GM12878 (cell line): ENCODE measurements around the gene SUGCT.

Experiments used
- CTCF ChIP-seq, 3 experiments: IDR thresholded peaks in 2 of 3; conservative IDR thresholded peaks in 1 of 3; 2 replicates each; pipeline ENCODE4 v1.5.1; 2011; ENCODE audit warnings: low read depth in 3 of 3, low read length in 3 of 3, mild to moderate bottlenecking in 3 of 3, control low read depth in 2 of 3, moderate library complexity in 2 of 3, inconsistent platforms in 1 of 3, mixed read lengths in 1 of 3; ENCODE audit not compliant: control insufficient read depth in 2 of 3, insufficient read depth in 1 of 3; ENCODE audit errors: extremely low read depth in 1 of 3
- FOXK2 ChIP-seq: fragments of 450-650 bp; IDR thresholded peaks from 2 replicates; pipeline ENCODE4 v1.6.1; 2017; ENCODE audit warnings: mild to moderate bottlenecking, moderate library complexity
- FOXM1 ChIP-seq: IDR thresholded peaks from 2 replicates; pipeline ENCODE4 v1.6.1; 2012; ENCODE audit warnings: low read depth, mild to moderate bottlenecking, inconsistent platforms, low read length, moderate library complexity

- TF ChIP-seq FOXM1 (no peak), FOXK2 (no peak), CTCF (IDR thresholded peaks at IDR 0.05 in 2 of 3, conservative IDR thresholded peaks at IDR 0.05 in 1 of 3; ENCODE audit: control insufficient read depth in 2 of 3, extremely low read depth in 1 of 3, insufficient read depth in 1 of 3, low read depth in 3 of 3, low read length in 3 of 3) (no peak)
Observed at GRCh38 chr7:40629891-40630290, 495.1 kb downstream of the SUGCT start.
